ENCODE measurements around the gene CRB3.
A peak's percentile ranks its signal among the peaks of the same experiment; 100 is the strongest.

Gene CRB3

GRCh38 chr19:6478815-6479214 is 14.7 kb downstream of the CRB3 start:
- H3K4me3 ChIP-seq (ENCODE audit: low read depth in 1 of 2, low read length in 2 of 2): no peak overlapping the region
- peaks cover 0 to 4% of the 10 kb centered on the region in 2 donors for H3K36me3 ChIP-seq (ENCODE audit: control insufficient read depth in 1 of 2, insufficient read depth in 2 of 2, low read length in 2 of 2)
- H3K27ac ChIP-seq (ENCODE audit: low read depth, low read length): no peak overlapping the region
- H3K4me1 ChIP-seq (ENCODE audit: control insufficient read depth in 1 of 2, insufficient read depth in 2 of 2, low read length in 2 of 2): peaks cover 8 to 16% of the 10 kb centered on the region in 2 donors
- H3K9me3 ChIP-seq (ENCODE audit: control insufficient read depth in 1 of 2, low read length in 2 of 2): no peaks in the 10 kb centered on the region
- H3K27me3 ChIP-seq (ENCODE audit: control insufficient read depth in 1 of 2, insufficient read depth in 2 of 2, low read length in 2 of 2): peaks cover 0 to 2% of the 10 kb centered on the region in 2 donors
- H3K9ac ChIP-seq (ENCODE audit: low read depth in 1 of 2, low read length in 2 of 2): no peak overlapping the region

- no peaks in the 10 kb centered on the region for H3K9me3 ChIP-seq (ENCODE audit: control insufficient read depth in 1 of 2, low read length in 2 of 2)
- no peak overlapping the region for H3K9ac ChIP-seq (ENCODE audit: low read depth in 1 of 2, low read length in 2 of 2)
- peaks cover 8 to 10% of the 10 kb centered on the region in 2 donors for H3K4me1 ChIP-seq (ENCODE audit: control insufficient read depth in 1 of 2, insufficient read depth in 2 of 2, low read length in 2 of 2)
- no peak overlapping the region for H3K27ac ChIP-seq (ENCODE audit: low read depth, low read length)
- H3K36me3 ChIP-seq (ENCODE audit: control insufficient read depth in 1 of 2, insufficient read depth in 2 of 2, low read length in 2 of 2): peaks cover 0 to 4% of the 10 kb centered on the region in 2 donors
- H3K4me3 ChIP-seq (ENCODE audit: low read depth in 1 of 2, low read length in 2 of 2): no peak overlapping the region
- H3K27me3 ChIP-seq (ENCODE audit: control insufficient read depth in 1 of 2, insufficient read depth in 2 of 2, low read length in 2 of 2): peaks cover 0 to 2% of the 10 kb centered on the region in 2 donors
Measured at GRCh38 chr19:6479836-6480398, 15.8 kb downstream of the CRB3 start.

DNA sequence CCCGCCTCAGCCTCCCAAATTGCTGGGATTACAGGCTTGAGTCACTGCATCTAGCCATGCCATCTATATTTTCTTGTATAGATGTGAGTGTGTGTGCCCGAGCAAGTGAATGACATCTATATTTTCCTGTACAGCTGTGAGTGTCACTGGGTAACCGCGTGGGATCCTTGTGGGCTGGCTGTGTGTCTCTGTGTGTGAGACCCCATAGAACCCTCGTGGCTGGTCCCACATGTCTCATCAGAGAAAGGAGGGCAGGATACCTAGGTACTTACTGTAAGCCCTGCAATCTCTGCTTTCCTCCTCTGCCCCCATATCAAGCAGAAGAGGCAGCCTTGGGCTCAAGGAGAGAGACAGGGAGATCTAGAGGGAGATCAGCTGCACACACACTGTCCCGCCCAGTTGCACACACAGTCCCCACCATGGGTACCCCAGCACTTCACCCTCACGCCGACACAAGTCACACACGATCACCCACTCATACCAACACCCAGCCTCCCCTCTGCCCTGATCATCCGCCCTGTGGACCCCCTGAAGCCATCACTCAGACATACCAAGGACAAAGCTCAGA is 16.9 kb downstream of the CRB3 start:
- Histone ChIP-seq H3K27ac (ENCODE audit: low read depth, low read length) (no peak overlapping the region), H3K27me3 (ENCODE audit: control insufficient read depth in 1 of 2, insufficient read depth in 2 of 2, low read length in 2 of 2) (peaks cover 0 to 2% of the 10 kb centered on the region in 2 donors), H3K36me3 (ENCODE audit: control insufficient read depth in 1 of 2, insufficient read depth in 2 of 2, low read length in 2 of 2) (peaks cover 0 to 4% of the 10 kb centered on the region in 2 donors), H3K9ac (ENCODE audit: low read depth in 1 of 2, low read length in 2 of 2) (peak overlapping the region; percentile 57 to 74), H3K4me3 (ENCODE audit: low read depth in 1 of 2, low read length in 2 of 2) (peak overlapping the region; percentile 50 to 68), H3K9me3 (ENCODE audit: control insufficient read depth in 1 of 2, low read length in 2 of 2) (no peaks in the 10 kb centered on the region), H3K4me1 (ENCODE audit: control insufficient read depth in 1 of 2, insufficient read depth in 2 of 2, low read length in 2 of 2) (peaks cover under 1% of the 10 kb centered on the region in 2 donors)

DNA sequence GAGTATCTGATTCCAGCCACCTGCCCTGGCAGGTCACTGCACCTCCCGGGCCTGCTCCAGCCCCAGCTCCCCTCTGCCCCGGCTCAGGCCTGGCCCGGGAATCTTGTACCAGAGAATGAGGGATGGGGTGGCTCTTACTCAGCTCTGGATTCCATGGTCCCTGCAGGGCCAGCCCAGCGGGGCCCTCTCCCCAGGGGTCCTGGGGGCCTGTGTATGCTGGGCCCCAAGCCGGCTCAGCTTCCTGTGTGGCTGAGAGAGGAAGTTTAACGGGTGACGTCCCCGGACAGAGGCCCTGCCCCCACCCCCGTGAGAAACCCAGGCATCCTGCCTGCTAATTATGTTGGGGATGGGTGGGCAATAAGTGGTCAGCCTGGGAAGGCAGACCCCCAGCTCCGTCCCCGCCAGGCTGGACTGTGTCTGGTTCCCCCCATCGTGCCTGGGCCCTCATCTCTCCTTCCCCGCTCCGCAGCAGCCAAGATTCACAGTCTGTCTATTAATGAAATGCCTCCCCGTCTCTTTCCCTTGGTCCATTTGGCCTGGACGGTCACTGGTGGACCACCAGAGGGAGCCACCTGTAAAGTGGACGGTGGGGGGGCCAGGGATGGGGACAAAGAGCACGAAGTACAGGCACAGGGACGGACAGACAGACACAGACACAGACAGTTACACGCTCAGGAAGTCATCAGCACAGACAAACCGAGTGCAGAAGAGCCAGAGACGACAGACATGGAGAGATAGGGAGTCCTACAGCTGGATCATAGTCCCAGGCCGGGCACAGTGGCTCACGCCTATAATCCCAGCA is 17.7 kb downstream of the CRB3 start, which contains the start of gene DENND1C:
TSS of gene DENND1C (minus strand) at position 247 of the 802 bp plus-strand sequence. CDS start at position 155, 92 bp downstream.
- H3K4me3 ChIP-seq (ENCODE audit: low read depth in 1 of 2, low read length in 2 of 2): peak within 1 kb of the TSS; percentile 50 to 68
- H3K4me1 ChIP-seq (ENCODE audit: control insufficient read depth in 1 of 2, insufficient read depth in 2 of 2, low read length in 2 of 2): no peaks in the 10 kb centered on the region
- H3K27ac ChIP-seq (ENCODE audit: low read depth, low read length): peak within 1 kb of the TSS; percentile 11
- H3K36me3 ChIP-seq (ENCODE audit: control insufficient read depth in 1 of 2, insufficient read depth in 2 of 2, low read length in 2 of 2): peaks cover 0 to 4% of the 10 kb centered on the region in 2 donors
- H3K27me3 ChIP-seq (ENCODE audit: control insufficient read depth in 1 of 2, insufficient read depth in 2 of 2, low read length in 2 of 2): peaks cover 0 to 2% of the 10 kb centered on the region in 2 donors
- peak within 1 kb of the TSS; percentile 57 to 74 for H3K9ac ChIP-seq (ENCODE audit: low read depth in 1 of 2, low read length in 2 of 2)
- H3K9me3 ChIP-seq (ENCODE audit: control insufficient read depth in 1 of 2, low read length in 2 of 2): no peaks in the 10 kb centered on the region

GRCh38 chr19:6482343-6482686 is 18.2 kb downstream of the CRB3 start:
- no peaks in the 10 kb centered on the region for H3K36me3 ChIP-seq (ENCODE audit: control insufficient read depth in 1 of 2, insufficient read depth in 2 of 2, low read length in 2 of 2)
- H3K27me3 ChIP-seq (ENCODE audit: control insufficient read depth in 1 of 2, insufficient read depth in 2 of 2, low read length in 2 of 2): peaks cover 0 to 2% of the 10 kb centered on the region in 2 donors
- H3K9ac ChIP-seq (ENCODE audit: low read depth in 1 of 2, low read length in 2 of 2): peak overlapping the region in 1 of 2 donors; percentile 74
- peak overlapping the region in 1 of 2 donors; percentile 68 for H3K4me3 ChIP-seq (ENCODE audit: low read depth in 1 of 2, low read length in 2 of 2)
- H3K27ac ChIP-seq (ENCODE audit: low read depth, low read length): no peak overlapping the region
- no peaks in the 10 kb centered on the region for H3K4me1 ChIP-seq (ENCODE audit: control insufficient read depth in 1 of 2, insufficient read depth in 2 of 2, low read length in 2 of 2)
- no peaks in the 10 kb centered on the region for H3K9me3 ChIP-seq (ENCODE audit: control insufficient read depth in 1 of 2, low read length in 2 of 2)

DNA sequence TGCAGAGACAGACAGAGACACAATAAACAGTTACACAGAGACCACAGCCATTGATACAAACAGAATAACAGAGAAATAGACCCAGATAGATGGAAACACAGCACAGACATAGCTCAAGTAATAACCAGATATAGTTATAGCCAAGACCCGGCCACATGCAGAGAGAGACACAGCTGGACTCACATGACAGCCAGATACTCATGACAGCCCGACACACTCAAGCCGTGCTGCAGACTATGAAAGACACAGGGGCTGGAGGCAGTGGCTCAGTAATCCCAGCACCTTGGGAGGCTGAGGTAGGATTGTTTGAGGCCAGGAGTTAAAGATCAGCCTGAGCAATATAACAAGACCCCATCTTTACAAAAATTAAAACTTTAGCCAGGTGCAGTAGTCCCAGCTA is 19.2 kb downstream of the CRB3 start:
- peaks cover 0 to 2% of the 10 kb centered on the region in 2 donors for H3K27me3 ChIP-seq (ENCODE audit: control insufficient read depth in 1 of 2, insufficient read depth in 2 of 2, low read length in 2 of 2)
- no peak overlapping the region for H3K27ac ChIP-seq (ENCODE audit: low read depth, low read length)
- no peaks in the 10 kb centered on the region for H3K4me1 ChIP-seq (ENCODE audit: control insufficient read depth in 1 of 2, insufficient read depth in 2 of 2, low read length in 2 of 2)
- H3K9ac ChIP-seq (ENCODE audit: low read depth in 1 of 2, low read length in 2 of 2): no peak overlapping the region
- no peaks in the 10 kb centered on the region for H3K36me3 ChIP-seq (ENCODE audit: control insufficient read depth in 1 of 2, insufficient read depth in 2 of 2, low read length in 2 of 2)
- no peaks in the 10 kb centered on the region for H3K9me3 ChIP-seq (ENCODE audit: control insufficient read depth in 1 of 2, low read length in 2 of 2)
- H3K4me3 ChIP-seq (ENCODE audit: low read depth in 1 of 2, low read length in 2 of 2): no peak overlapping the region

DNA sequence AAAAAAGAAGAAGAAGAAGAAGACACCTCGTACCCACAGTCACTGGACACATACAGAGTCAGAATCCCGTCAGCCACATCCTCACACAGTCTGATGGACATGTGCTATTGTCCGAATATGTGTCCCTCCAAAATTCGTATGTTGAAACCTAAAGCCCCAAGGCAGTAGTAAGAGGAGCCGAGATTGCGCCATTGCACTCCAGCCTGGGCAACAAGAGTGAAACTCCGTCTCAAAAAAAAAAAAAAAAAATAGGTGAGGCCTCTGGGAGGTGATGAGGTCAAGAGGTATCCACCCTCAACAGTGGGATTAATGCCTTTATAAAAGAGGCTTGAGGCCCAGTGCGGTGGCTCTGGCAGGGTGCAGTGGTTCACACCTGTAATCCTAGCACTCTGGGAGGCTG is 20.2 kb downstream of the CRB3 start:
- peaks cover 0 to 2% of the 10 kb centered on the region in 2 donors for H3K27me3 ChIP-seq (ENCODE audit: control insufficient read depth in 1 of 2, insufficient read depth in 2 of 2, low read length in 2 of 2)

GRCh38 chr19:6484831-6485230 is 20.8 kb downstream of the CRB3 start:
- peaks cover 2 to 5% of the 10 kb centered on the region in 2 donors for H3K27me3 ChIP-seq (ENCODE audit: control insufficient read depth in 1 of 2, insufficient read depth in 2 of 2, low read length in 2 of 2)
- H3K9me3 ChIP-seq (ENCODE audit: control insufficient read depth in 1 of 2, low read length in 2 of 2): no peaks in the 10 kb centered on the region
- no peaks in the 10 kb centered on the region for H3K4me1 ChIP-seq (ENCODE audit: control insufficient read depth in 1 of 2, insufficient read depth in 2 of 2, low read length in 2 of 2)
- H3K9ac ChIP-seq (ENCODE audit: low read depth in 1 of 2, low read length in 2 of 2): no peak overlapping the region
- H3K4me3 ChIP-seq (ENCODE audit: low read depth in 1 of 2, low read length in 2 of 2): no peak overlapping the region
- H3K36me3 ChIP-seq (ENCODE audit: control insufficient read depth in 1 of 2, insufficient read depth in 2 of 2, low read length in 2 of 2): no peaks in the 10 kb centered on the region
- H3K27ac ChIP-seq (ENCODE audit: low read depth, low read length): no peak overlapping the region

More for the DNA sequence above, 20.2 kb downstream of the CRB3 start:
- no peaks in the 10 kb centered on the region for H3K9me3 ChIP-seq (ENCODE audit: control insufficient read depth in 1 of 2, low read length in 2 of 2)
- H3K36me3 ChIP-seq (ENCODE audit: control insufficient read depth in 1 of 2, insufficient read depth in 2 of 2, low read length in 2 of 2): no peaks in the 10 kb centered on the region
- no peaks in the 10 kb centered on the region for H3K4me1 ChIP-seq (ENCODE audit: control insufficient read depth in 1 of 2, insufficient read depth in 2 of 2, low read length in 2 of 2)
- no peak overlapping the region for H3K9ac ChIP-seq (ENCODE audit: low read depth in 1 of 2, low read length in 2 of 2)
- H3K27ac ChIP-seq (ENCODE audit: low read depth, low read length): no peak overlapping the region
- no peak overlapping the region for H3K4me3 ChIP-seq (ENCODE audit: low read depth in 1 of 2, low read length in 2 of 2)

DNA sequence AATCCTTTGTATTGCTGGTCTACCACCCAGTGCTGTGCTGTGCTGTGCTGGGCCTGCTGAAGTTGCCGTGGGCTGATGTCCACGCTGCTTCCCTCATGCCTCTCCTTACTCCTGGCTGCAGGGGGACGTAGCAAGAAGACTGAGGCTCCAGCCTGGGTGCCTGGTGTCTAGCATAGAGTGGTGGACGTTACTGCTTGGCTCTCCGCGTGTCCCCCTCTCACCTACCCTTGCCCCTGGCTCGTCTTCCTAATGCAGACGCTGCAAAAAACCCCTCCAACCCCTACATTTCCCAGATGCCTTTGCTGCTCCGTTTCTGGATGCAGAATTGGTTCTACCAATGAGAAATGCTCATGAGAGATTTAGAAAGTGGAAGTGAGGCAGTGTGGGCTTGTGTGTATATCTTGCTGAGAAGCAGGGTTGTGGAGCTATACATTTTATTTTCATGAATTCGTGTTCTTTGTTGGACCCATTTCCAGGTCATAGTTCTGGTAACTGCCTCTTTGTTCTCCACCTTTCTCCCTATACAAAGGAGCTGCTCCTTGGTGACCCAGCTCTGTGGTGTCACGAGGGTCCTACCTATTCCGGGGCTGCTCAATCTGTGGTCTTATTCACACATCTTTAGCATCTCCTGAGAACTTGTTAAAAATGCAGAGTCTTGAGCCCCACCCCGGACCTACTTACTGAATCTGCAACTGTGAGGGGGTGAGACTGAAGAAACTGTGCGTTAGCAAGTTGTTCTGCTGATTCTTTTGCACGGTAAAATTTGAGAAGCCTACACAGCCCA is 25.4 kb downstream of the CRB3 start:
- peak overlapping the region; percentile 36 to 54 for H3K4me3 ChIP-seq (ENCODE audit: low read depth in 1 of 2, low read length in 2 of 2)
- H3K9me3 ChIP-seq (ENCODE audit: control insufficient read depth in 1 of 2, low read length in 2 of 2): no peaks in the 10 kb centered on the region
- H3K27ac ChIP-seq (ENCODE audit: low read depth, low read length): no peak overlapping the region
- peaks cover 0 to 5% of the 10 kb centered on the region in 2 donors for H3K27me3 ChIP-seq (ENCODE audit: control insufficient read depth in 1 of 2, insufficient read depth in 2 of 2, low read length in 2 of 2)
- H3K4me1 ChIP-seq (ENCODE audit: control insufficient read depth in 1 of 2, insufficient read depth in 2 of 2, low read length in 2 of 2): no peaks in the 10 kb centered on the region
- no peaks in the 10 kb centered on the region for H3K36me3 ChIP-seq (ENCODE audit: control insufficient read depth in 1 of 2, insufficient read depth in 2 of 2, low read length in 2 of 2)
- H3K9ac ChIP-seq (ENCODE audit: low read depth in 1 of 2, low read length in 2 of 2): peak overlapping the region in 1 of 2 donors; percentile 6

Measured in duodenal mucosa (tissue), 2 donors.